Fibroblast of villous mesenchyme (primary cell): Measurements from ENCODE around the gene FAM13A. TPM values are rescaled to one million over a fixed set of nuclear protein-coding genes. Genes with fewer than 3 reads are reported as not detected.
"Not testable (repeated sequence)": the region's sequence is repeated elsewhere in the genome, so short reads cannot be mapped to it uniquely, and the experiment has no call there.

ENCODE experiments used
- DNase-seq: peaks from one replicate; pipeline ENCODE4 v3.0.0-alpha.2; 2010; ENCODE audit warnings: low read depth
- H3K4me3 ChIP-seq: 2 replicates; pipeline ENCODE4 v1.5.1; 2011; ENCODE audit warnings: low read depth, mild to moderate bottlenecking, low read length
- CTCF ChIP-seq: IDR thresholded peaks from 2 replicates; pipeline ENCODE4 v1.5.1; 2012; ENCODE audit warnings: low read depth, mild to moderate bottlenecking, low read length; ENCODE audit not compliant: insufficient read depth
- total RNA-seq: library from RNA; depleted of rRNA; stranded (reverse); fragments of >200 nt; gene quantifications from 2 replicates; pipeline ENCODE4 v1.2.3, GENCODE V29; 2012

Gene FAM13A
- total RNA-seq, 1 donor = 34.1 TPM

- DNase-seq = peak; percentile 66
- no peak for TF ChIP-seq CTCF
- H3K4me3 ChIP-seq = no peak overlapping the region
These were observed 56.1 kb downstream of the FAM13A start for GRCh38 chr4:89000844-89001360.

DNA sequence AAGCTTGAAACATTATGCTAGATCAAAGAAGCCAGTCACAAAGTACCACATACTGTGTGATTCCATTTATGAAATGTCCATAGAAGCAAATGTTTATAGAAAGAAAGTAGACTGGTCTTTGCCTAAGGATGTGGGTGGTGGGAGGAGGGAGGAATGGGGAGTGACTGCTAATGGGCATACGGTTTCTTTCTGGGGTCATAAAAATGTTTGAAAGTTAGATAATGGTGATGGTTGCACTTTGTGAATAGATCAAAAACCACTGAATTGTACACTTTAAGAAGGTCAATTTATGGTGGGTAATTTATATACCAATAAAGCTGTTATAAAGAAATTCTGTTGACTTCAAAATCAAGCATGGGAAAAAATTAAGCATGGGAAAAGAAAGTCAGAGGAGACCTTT, 56.6 kb downstream of the FAM13A start:
- TF ChIP-seq CTCF = no peak
- DNase-seq = peak; percentile 50
- H3K4me3 ChIP-seq = no peak overlapping the region

- H3K4me3 ChIP-seq = no peak overlapping the region
- DNase-seq = no peak
- TF ChIP-seq CTCF = no peak
These were observed 57.5 kb downstream of the FAM13A start for GRCh38 chr4:88999392-88999930.

DNA sequence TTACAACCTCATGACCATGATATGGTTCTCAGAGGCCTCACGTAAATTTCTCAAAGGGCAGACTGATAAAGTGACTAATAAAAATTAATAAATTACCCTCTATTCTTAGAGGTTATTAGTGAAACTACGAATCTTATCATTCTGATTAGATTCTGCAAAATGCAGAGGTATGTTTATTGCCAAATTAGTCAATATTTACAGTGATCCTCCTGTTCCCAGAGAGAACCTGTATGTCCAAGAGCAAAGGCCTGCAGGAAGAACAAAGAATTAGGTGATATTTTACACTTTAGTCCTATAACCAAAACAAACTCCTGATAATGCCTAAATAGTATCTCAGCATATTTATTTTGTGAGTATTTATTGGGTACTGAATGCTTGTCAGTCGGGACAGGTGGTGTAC, 58.1 kb downstream of the FAM13A start:
- DNase-seq = no peak
- TF ChIP-seq CTCF = no peak
- H3K4me3 ChIP-seq = no peak overlapping the region

GRCh38 chr4:88998001-88998400, 59.0 kb downstream of the FAM13A start:
- TF ChIP-seq CTCF = no peak
- no peak overlapping the region for H3K4me3 ChIP-seq
- DNase-seq = no peak

DNA sequence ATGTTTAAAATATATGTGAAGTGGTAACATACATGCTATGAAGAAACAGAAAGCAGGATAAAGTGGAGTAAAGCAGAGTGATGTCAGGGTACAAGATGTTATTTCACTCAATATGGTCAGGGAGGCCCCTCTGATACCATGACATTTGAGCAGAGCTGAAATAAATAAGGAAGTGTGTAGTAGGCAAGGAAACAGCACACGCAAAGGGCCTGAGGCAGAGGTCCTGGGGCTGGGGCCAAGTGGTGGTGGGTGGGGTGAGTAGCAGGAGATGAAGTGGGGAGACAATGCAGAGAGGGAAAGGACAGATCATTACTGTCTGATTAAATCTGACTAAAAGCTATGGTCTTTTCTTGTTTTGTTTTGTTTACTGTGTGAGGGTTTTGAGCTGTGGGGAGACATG, 61.1 kb downstream of the FAM13A start:
- H3K4me3 ChIP-seq = no peak overlapping the region
- no peak for TF ChIP-seq CTCF
- no peak for DNase-seq

GRCh38 chr4:88995257-88995656, 61.7 kb downstream of the FAM13A start:
- DNase-seq, H3K4me3 ChIP-seq: not testable (repeated sequence)

DNA sequence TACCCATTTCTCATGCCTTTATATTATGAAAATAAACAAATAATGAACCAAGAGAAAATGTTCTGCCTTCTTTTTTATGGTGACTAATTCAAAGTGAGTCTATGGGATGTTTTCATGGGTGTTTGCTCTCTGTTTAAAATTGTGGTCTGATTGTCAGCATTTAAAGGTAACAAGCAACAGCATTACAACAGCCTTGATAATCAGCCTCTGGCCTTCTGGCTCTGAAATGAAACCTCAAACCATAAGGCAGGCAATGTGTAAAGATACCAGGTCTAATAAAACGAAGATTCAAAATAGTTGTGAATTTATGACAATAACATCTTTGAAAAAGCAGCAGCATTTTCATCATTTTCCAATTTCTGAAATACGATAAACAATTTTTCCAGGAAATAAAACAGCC, 63.7 kb downstream of the FAM13A start:
- no peak overlapping the region for H3K4me3 ChIP-seq
- peak; percentile 61 for DNase-seq
- TF ChIP-seq CTCF = no peak
